ENCODE measurements around the gene LGALS7.

DNA sequence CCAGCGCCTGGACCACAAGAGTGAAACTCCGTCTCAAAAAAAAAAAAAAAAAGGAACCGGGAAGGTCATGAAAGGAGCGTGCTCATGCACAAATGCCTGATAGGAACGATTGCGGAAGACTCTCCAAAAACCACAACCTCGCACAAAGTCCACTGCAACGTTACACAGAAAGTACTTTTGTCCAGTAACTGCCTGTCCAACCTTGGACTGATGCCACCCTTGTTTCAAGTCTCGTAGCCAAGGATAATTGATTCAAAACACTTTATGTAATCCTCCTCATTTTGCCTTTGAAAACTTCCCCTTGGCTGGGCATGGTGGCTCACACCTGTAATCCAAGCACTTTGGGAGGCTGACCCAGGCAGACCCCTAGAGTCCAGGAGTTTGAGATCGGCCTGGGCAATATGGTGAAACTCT, 13.7 kb downstream of the LGALS7 start:
- TF ChIP-seq, protein P1, sequence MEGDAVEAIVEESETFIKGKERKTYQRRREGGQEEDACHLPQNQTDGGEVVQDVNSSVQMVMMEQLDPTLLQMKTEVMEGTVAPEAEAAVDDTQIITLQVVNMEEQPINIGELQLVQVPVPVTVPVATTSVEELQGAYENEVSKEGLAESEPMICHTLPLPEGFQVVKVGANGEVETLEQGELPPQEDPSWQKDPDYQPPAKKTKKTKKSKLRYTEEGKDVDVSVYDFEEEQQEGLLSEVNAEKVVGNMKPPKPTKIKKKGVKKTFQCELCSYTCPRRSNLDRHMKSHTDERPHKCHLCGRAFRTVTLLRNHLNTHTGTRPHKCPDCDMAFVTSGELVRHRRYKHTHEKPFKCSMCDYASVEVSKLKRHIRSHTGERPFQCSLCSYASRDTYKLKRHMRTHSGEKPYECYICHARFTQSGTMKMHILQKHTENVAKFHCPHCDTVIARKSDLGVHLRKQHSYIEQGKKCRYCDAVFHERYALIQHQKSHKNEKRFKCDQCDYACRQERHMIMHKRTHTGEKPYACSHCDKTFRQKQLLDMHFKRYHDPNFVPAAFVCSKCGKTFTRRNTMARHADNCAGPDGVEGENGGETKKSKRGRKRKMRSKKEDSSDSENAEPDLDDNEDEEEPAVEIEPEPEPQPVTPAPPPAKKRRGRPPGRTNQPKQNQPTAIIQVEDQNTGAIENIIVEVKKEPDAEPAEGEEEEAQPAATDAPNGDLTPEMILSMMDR (IDR thresholded peaks at IDR 0.05), result no peak
- TF ChIP-seq POLR2A (IDR thresholded peaks at IDR 0.05), result no peak
